ENCODE results near the gene HCST.

GRCh38 chr19:35925501-35925900 lies 23.2 kb downstream of the HCST start:
- TF ChIP-seq POLR2A (IDR thresholded peaks at IDR 0.05) (no peak), CTCF (IDR thresholded peaks at IDR 0.05 in 4 of 5, conservative IDR thresholded peaks at IDR 0.05 in 1 of 5) (no peak)
